Progenitor cell of endocrine pancreas (in vitro differentiated cells): Measurements from ENCODE around the gene MAD1L1. TPM values are rescaled to one million over a fixed set of nuclear protein-coding genes. Genes with fewer than 3 reads are reported as not detected.

Experiments
- DNase-seq: peaks from one replicate; pipeline ENCODE4 v3.0.0; 2021; ENCODE audit warnings: low spot score; ENCODE audit not compliant: unreplicated experiment
- H3K27ac Mint-ChIP-seq: 2 replicates; pipeline ENCODE4 v1.8.0; 2021; ENCODE audit warnings: mild to moderate bottlenecking, moderate library complexity, mixed read lengths
- H3K27me3 Mint-ChIP-seq: 2 replicates; pipeline ENCODE4 v1.8.0; 2021; ENCODE audit warnings: mixed read lengths
- H3K36me3 Mint-ChIP-seq: 2 replicates; pipeline ENCODE4 v1.8.0; 2022; ENCODE audit warnings: mixed read lengths; ENCODE audit not compliant: insufficient read depth
- H3K4me1 Mint-ChIP-seq: 2 replicates; pipeline ENCODE4 v1.8.0; 2021; ENCODE audit warnings: low read depth, mixed read lengths
- H3K4me3 Mint-ChIP-seq: 2 replicates; pipeline ENCODE4 v1.8.0; 2021; ENCODE audit warnings: low read depth, mild to moderate bottlenecking, moderate library complexity, mixed read lengths
- H3K9me3 Mint-ChIP-seq: 2 replicates; pipeline ENCODE4 v1.8.0; 2021; ENCODE audit warnings: low read depth, mixed read lengths
- CTCF ChIP-seq: fragments of 200-600 bp; sonication (generic); IDR thresholded peaks from one replicate; pipeline ENCODE4 v1.5.0; 2021; ENCODE audit warnings: antibody characterized with exemption, mild to moderate bottlenecking; ENCODE audit not compliant: unreplicated experiment
- total RNA-seq: library from RNA; stranded (reverse); gene quantifications from 2 replicates; pipeline ENCODE4 v1.2.1, GENCODE V29; 2021

Gene MAD1L1
- total RNA-seq, 1 donor from 2014 or later = 49.8 TPM

GRCh38 chr7:1951159-1951536, 281.6 kb downstream of the MAD1L1 start:
- H3K4me1 Mint-ChIP-seq = peaks cover 3% of the 10 kb centered on the region
- no peak for DNase-seq
- no peak overlapping the region for H3K4me3 Mint-ChIP-seq
- no peaks in the 10 kb centered on the region for H3K27me3 Mint-ChIP-seq
- no peaks in the 10 kb centered on the region for H3K9me3 Mint-ChIP-seq
- TF ChIP-seq CTCF = no peak
- no peak overlapping the region for H3K27ac Mint-ChIP-seq
- H3K36me3 Mint-ChIP-seq = no peaks in the 10 kb centered on the region

DNA sequence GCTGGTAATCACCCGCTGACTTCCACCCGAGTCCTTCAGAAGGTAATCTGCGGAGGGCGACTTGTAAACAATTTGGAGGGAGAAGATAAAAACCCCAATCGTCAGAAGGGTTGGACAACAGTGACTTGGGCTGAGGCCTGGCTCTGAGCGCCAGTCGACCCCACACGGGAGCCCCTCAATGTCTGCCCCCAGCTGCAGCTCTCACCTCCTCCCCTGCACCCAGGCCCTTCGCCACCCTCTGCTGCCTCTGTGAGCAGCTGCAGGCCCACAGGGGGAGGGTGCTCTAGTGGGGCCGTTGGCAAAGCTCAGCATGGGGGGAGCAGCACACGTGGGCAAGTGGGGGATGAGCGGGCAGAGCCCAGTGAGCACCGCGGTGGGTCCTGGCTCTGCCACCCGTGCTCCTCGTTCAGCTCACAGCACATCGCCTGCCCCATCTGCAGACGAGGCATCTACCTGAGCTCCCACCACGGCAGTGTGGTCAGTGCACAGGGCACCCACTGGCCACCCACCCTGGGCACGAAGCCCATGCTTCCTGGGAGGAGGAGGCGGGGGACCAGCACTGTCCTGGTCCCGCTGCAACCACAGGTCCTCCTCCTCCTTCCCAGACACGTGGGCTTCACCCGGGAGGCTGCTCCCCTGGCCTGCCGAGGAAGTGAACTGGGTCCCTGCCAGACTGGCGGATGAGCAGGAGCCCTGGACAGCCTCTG, 282.1 kb downstream of the MAD1L1 start:
- no peaks in the 10 kb centered on the region for H3K9me3 Mint-ChIP-seq
- H3K27ac Mint-ChIP-seq = peak overlapping the region; percentile 27
- no peaks in the 10 kb centered on the region for H3K27me3 Mint-ChIP-seq
- H3K4me1 Mint-ChIP-seq = peaks cover 2% of the 10 kb centered on the region
- TF ChIP-seq CTCF = no peak
- H3K4me3 Mint-ChIP-seq = no peak overlapping the region
- DNase-seq = no peak
- no peaks in the 10 kb centered on the region for H3K36me3 Mint-ChIP-seq

GRCh38 chr7:1950066-1950451, 282.7 kb downstream of the MAD1L1 start:
- Mint-ChIP-seq H3K9me3 (no peaks in the 10 kb centered on the region), H3K36me3 (no peaks in the 10 kb centered on the region), H3K27me3 (no peaks in the 10 kb centered on the region), H3K4me1 (peaks cover 2% of the 10 kb centered on the region), H3K4me3 (no peak overlapping the region), H3K27ac (peak overlapping the region; percentile 27)
- no peak for TF ChIP-seq CTCF
- no peak for DNase-seq

DNA sequence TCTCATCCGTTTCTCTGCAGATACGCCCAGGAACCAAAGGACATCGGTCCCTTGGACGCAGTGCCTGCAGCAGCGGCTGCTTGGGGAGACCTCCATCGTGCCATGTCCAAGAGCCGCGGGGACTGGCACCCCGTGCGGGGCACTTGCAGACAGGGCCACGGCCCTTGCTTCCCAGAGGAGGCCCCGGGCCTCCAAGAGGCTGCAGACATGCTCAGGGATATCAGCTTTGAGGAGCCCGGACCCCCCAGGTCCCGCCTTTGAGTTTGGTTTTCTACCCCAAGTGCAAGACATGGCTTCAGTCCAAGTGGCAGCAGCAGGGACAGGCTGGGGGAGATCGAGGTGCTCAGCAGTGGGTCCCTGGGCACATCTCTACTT, 283.1 kb downstream of the MAD1L1 start:
- H3K9me3 Mint-ChIP-seq = no peaks in the 10 kb centered on the region
- no peak overlapping the region for H3K27ac Mint-ChIP-seq
- no peak for TF ChIP-seq CTCF
- H3K27me3 Mint-ChIP-seq = no peaks in the 10 kb centered on the region
- H3K4me1 Mint-ChIP-seq = peaks cover 2% of the 10 kb centered on the region
- H3K4me3 Mint-ChIP-seq = no peak overlapping the region
- no peak for DNase-seq
- no peaks in the 10 kb centered on the region for H3K36me3 Mint-ChIP-seq

- H3K36me3 Mint-ChIP-seq = no peaks in the 10 kb centered on the region
- H3K9me3 Mint-ChIP-seq = no peaks in the 10 kb centered on the region
- no peaks in the 10 kb centered on the region for H3K27me3 Mint-ChIP-seq
- H3K4me1 Mint-ChIP-seq = peaks cover 2% of the 10 kb centered on the region
- no peak for DNase-seq
- TF ChIP-seq CTCF = no peak
- no peak overlapping the region for H3K4me3 Mint-ChIP-seq
- no peak overlapping the region for H3K27ac Mint-ChIP-seq
Measured at GRCh38 chr7:1948887-1949680, 283.7 kb downstream of the MAD1L1 start.
